ENCODE measurements around the gene CASK.

GRCh38 chrX:41923211-41923977 is at the start of gene CASK:
- no peak for TF ChIP-seq PKNOX1 (IDR thresholded peaks at IDR 0.05)
- no peak for TF ChIP-seq SP1 (IDR thresholded peaks at IDR 0.05)
- TF ChIP-seq FOXM1 (IDR thresholded peaks at IDR 0.05; ENCODE audit: borderline replicate concordance), result no peak
- no peak for TF ChIP-seq FOXK2 (IDR thresholded peaks at IDR 0.05)
- TF ChIP-seq BHLHE40 (IDR thresholded peaks at IDR 0.05; ENCODE audit: borderline replicate concordance), result no peak
- no peak for TF ChIP-seq LEF1 (IDR thresholded peaks at IDR 0.05; ENCODE audit: borderline replicate concordance)
- no peak for TF ChIP-seq ZNF384 (IDR thresholded peaks at IDR 0.05)
- TF ChIP-seq TARDBP (IDR thresholded peaks at IDR 0.05), result no peak
- TF ChIP-seq CTBP1 (IDR thresholded peaks at IDR 0.05; ENCODE audit: borderline replicate concordance), result no peak
- no peak for TF ChIP-seq HDGF (IDR thresholded peaks at IDR 0.05; ENCODE audit: borderline replicate concordance)
- TF ChIP-seq NFRKB (IDR thresholded peaks at IDR 0.05), result no peak
- no peak for TF ChIP-seq ARNT (IDR thresholded peaks at IDR 0.05)
- TF ChIP-seq L3MBTL2 (conservative IDR thresholded peaks at IDR 0.05), result no peak
- no peak for TF ChIP-seq SUZ12 (IDR thresholded peaks at IDR 0.05)
